ENCODE measurements around the gene MKS1. TPM values are rescaled to one million over a fixed set of nuclear protein-coding genes. Genes with fewer than 3 reads are reported as not detected.

MKS1 gene
- total RNA-seq, 1 experiment from 2014 or later: 12.1 TPM

DNA sequence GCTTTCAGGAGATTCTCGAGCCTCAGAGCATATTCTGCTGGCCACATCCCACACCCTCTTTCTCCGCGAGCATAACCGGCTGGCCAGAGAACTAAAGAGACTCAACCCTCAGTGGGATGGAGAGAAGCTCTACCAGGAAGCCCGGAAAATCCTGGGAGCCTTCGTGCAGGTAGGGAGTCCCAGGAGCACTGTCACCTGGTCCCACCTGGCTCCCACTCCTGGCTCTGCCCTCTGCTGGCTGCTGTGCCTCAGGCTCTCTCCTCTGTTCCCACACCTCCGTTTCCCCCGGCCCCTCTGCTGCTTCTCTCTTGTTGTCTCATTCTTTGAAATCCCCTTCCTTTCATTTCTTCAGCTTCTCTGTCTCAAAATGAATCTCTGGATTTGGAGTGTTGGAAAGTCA lies 35.7 kb upstream of the MKS1 start:
- intact Hi-C loops (cut with micrococcal nuclease; ENCODE audit: unreplicated experiment): no loop called here
- POLR2A ChIA-PET: no interaction called here
- in situ Hi-C loops (cut with HindIII; ENCODE audit: low pct_unique_long_range_greater_than_20kb, low sequenced_read_pairs): no loop called here

DNA sequence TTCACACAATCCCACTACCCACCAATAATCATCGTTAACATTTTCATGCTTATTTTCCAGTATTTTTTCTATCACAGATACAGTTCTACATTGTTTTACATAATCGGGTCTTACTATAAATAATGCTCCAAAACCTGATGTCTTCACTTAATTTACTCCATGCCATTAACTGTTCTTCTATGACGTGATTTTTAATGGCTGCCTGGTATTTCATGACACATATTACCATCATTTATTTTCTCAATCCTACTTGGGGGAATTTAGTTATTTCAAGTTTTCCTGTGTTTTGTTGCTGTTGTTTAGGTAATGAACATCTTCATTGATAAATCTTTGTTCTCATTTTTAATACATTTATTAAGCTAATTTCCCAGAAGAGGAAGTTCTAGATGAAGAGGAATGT lies 34.0 kb upstream of the MKS1 start:
- intact Hi-C loops (cut with micrococcal nuclease; ENCODE audit: unreplicated experiment) (no loop called here), in situ Hi-C loops (cut with HindIII; ENCODE audit: low pct_unique_long_range_greater_than_20kb, low sequenced_read_pairs) (no loop called here)
- TF ChIP-seq, protein P1, sequence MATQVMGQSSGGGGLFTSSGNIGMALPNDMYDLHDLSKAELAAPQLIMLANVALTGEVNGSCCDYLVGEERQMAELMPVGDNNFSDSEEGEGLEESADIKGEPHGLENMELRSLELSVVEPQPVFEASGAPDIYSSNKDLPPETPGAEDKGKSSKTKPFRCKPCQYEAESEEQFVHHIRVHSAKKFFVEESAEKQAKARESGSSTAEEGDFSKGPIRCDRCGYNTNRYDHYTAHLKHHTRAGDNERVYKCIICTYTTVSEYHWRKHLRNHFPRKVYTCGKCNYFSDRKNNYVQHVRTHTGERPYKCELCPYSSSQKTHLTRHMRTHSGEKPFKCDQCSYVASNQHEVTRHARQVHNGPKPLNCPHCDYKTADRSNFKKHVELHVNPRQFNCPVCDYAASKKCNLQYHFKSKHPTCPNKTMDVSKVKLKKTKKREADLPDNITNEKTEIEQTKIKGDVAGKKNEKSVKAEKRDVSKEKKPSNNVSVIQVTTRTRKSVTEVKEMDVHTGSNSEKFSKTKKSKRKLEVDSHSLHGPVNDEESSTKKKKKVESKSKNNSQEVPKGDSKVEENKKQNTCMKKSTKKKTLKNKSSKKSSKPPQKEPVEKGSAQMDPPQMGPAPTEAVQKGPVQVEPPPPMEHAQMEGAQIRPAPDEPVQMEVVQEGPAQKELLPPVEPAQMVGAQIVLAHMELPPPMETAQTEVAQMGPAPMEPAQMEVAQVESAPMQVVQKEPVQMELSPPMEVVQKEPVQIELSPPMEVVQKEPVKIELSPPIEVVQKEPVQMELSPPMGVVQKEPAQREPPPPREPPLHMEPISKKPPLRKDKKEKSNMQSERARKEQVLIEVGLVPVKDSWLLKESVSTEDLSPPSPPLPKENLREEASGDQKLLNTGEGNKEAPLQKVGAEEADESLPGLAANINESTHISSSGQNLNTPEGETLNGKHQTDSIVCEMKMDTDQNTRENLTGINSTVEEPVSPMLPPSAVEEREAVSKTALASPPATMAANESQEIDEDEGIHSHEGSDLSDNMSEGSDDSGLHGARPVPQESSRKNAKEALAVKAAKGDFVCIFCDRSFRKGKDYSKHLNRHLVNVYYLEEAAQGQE (IDR thresholded peaks at IDR 0.05; ENCODE audit: insufficient read depth in 1 of 2, low read depth in 2 of 2, low read length in 1 of 2): no peak
- no peak for TF ChIP-seq SIN3A (IDR thresholded peaks at IDR 0.05; ENCODE audit: borderline replicate concordance, insufficient read depth, low read depth, low read length)
- no peak for TF ChIP-seq POLR2AphosphoS5 (IDR thresholded peaks at IDR 0.05; ENCODE audit: low read depth, low read length)
- TF ChIP-seq, protein P2, sequence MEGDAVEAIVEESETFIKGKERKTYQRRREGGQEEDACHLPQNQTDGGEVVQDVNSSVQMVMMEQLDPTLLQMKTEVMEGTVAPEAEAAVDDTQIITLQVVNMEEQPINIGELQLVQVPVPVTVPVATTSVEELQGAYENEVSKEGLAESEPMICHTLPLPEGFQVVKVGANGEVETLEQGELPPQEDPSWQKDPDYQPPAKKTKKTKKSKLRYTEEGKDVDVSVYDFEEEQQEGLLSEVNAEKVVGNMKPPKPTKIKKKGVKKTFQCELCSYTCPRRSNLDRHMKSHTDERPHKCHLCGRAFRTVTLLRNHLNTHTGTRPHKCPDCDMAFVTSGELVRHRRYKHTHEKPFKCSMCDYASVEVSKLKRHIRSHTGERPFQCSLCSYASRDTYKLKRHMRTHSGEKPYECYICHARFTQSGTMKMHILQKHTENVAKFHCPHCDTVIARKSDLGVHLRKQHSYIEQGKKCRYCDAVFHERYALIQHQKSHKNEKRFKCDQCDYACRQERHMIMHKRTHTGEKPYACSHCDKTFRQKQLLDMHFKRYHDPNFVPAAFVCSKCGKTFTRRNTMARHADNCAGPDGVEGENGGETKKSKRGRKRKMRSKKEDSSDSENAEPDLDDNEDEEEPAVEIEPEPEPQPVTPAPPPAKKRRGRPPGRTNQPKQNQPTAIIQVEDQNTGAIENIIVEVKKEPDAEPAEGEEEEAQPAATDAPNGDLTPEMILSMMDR (IDR thresholded peaks at IDR 0.05): no peak
- TF ChIP-seq TCF7L2 (IDR thresholded peaks at IDR 0.05; ENCODE audit: low read depth, low read length): no peak
- ATAC-seq: no peak
- Histone ChIP-seq H3K9me3 (ENCODE audit: control insufficient read depth, insufficient read depth, low read depth, low read length) (no peaks in the 10 kb centered on the region), H3K4me3 (ENCODE audit: low read depth in 2 of 2, low read length in 2 of 2) (no peak overlapping the region), H3K4me1 (ENCODE audit: control insufficient read depth, insufficient read depth, low read length) (no peaks in the 10 kb centered on the region), H3K36me3 (ENCODE audit: control insufficient read depth, insufficient read depth, low read length) (no peaks in the 10 kb centered on the region), H3K27me3 (ENCODE audit: control insufficient read depth, insufficient read depth, low read length) (peaks cover 2% of the 10 kb centered on the region; the same call in 1 of the 2 replicates), H3K27ac (ENCODE audit: low read length) (no peak overlapping the region)
- no peak for DNase-seq (ENCODE audit: low read depth, low spot score)
- BruUV-seq (replicated peaks): no TSS peak
- ChIA-PET CTCF (no interaction called here), POLR2A (no interaction called here)

More for the DNA sequence above, 35.7 kb upstream of the MKS1 start:
- BruUV-seq (replicated peaks): no TSS peak
- CTCF ChIA-PET: interaction anchor here (0.6 kb wide), 1 partner anchor 179 kb away, joined by 3 read pairs; no protein-coding TSS in a partner anchor
- Histone ChIP-seq H3K27ac (ENCODE audit: low read length) (no peak overlapping the region), H3K4me3 (ENCODE audit: low read depth in 2 of 2, low read length in 2 of 2) (no peak overlapping the region), H3K9me3 (ENCODE audit: control insufficient read depth, insufficient read depth, low read depth, low read length) (no peaks in the 10 kb centered on the region), H3K4me1 (ENCODE audit: control insufficient read depth, insufficient read depth, low read length) (no peaks in the 10 kb centered on the region), H3K36me3 (ENCODE audit: control insufficient read depth, insufficient read depth, low read length) (no peaks in the 10 kb centered on the region), H3K27me3 (ENCODE audit: control insufficient read depth, insufficient read depth, low read length) (peaks cover 5% of the 10 kb centered on the region)
- TF ChIP-seq SIN3A (IDR thresholded peaks at IDR 0.05; ENCODE audit: borderline replicate concordance, insufficient read depth, low read depth, low read length): no peak
- no peak for TF ChIP-seq POLR2AphosphoS5 (IDR thresholded peaks at IDR 0.05; ENCODE audit: low read depth, low read length)
- TF ChIP-seq, protein P1 (IDR thresholded peaks at IDR 0.05; ENCODE audit: insufficient read depth in 1 of 2, low read depth in 2 of 2, low read length in 1 of 2): no peak
- no peak for TF ChIP-seq TCF7L2 (IDR thresholded peaks at IDR 0.05; ENCODE audit: low read depth, low read length)
- TF ChIP-seq, protein P2 (IDR thresholded peaks at IDR 0.05): 0 out of 2 replicates have a peak, but pooled peaks have one; percentile 18
- DNase-seq (ENCODE audit: low read depth, low spot score): no peak
- ATAC-seq: no peak
